Effector memory CD4-positive, alpha-beta T cell (primary cell): ENCODE results near the gene MBTPS1.

Experiments
- DNase-seq, 3 donors: peaks; one replicate each; pipeline ENCODE4 v3.0.0-alpha.2; 2020
- H3K27ac ChIP-seq: 2 replicates; pipeline ENCODE4 v1.7.0; 2013; ENCODE audit warnings: mild to moderate bottlenecking, low read length, moderate library complexity; ENCODE audit not compliant: insufficient read depth, poor library complexity, severe bottlenecking
- H3K27me3 ChIP-seq: replicated peaks from 2 replicates; pipeline ENCODE4 v1.7.0; 2013; ENCODE audit warnings: mild to moderate bottlenecking, low read length; ENCODE audit not compliant: insufficient read depth, control insufficient read depth, poor library complexity, severe bottlenecking
- H3K36me3 ChIP-seq: 2 replicates; pipeline ENCODE4 v1.7.0; 2013; ENCODE audit warnings: mild to moderate bottlenecking, low read length, moderate library complexity; ENCODE audit not compliant: control insufficient read depth, insufficient read depth
- H3K4me1 ChIP-seq: 2 replicates; pipeline ENCODE4 v1.7.0; 2013; ENCODE audit warnings: low read length, mild to moderate bottlenecking; ENCODE audit not compliant: control insufficient read depth, insufficient read depth, poor library complexity, severe bottlenecking
- H3K4me3 ChIP-seq: 2 replicates; pipeline ENCODE4 v1.7.0; 2013; ENCODE audit warnings: low read length, low read depth, mild to moderate bottlenecking; ENCODE audit not compliant: insufficient read depth, poor library complexity, severe bottlenecking
- H3K9me3 ChIP-seq: 2 replicates; pipeline ENCODE4 v1.7.0; 2013; ENCODE audit warnings: mild to moderate bottlenecking, low read length, moderate library complexity; ENCODE audit not compliant: control insufficient read depth

MBTPS1 gene

DNA sequence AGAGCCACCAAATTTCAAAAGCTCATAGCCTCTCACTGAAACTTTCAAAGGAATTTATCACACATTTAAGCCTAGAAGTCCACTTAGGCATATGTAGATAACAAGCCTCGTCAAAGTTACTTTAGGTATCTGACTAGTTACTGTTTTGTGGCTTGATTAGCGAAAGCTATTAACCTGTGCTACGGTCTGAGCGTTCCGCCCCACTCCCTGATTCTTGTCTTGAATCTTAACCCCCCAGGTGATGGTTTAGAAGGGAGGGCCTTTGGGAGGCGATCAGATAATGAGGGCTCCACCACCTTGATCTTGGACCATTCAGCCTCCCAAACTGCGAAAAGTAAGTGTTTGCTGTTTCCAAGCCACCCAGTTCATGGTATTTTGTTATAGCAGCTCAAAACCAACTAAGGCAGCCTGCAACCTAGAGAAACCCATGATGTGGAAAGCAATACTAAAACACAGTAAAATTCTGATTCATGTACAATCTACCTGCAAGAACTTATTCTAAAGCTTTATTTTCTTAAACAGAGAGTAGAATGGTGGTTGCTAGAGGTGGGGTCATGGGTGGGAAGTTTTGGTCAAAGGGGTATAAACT, 21.1 kb upstream of the MBTPS1 start:
- no peak for DNase-seq
- no peaks in the 10 kb centered on the region for H3K36me3 ChIP-seq
- H3K27me3 ChIP-seq: no peaks in the 10 kb centered on the region
- no peak overlapping the region for H3K4me3 ChIP-seq
- H3K9me3 ChIP-seq: no peaks in the 10 kb centered on the region
- no peak overlapping the region for H3K27ac ChIP-seq
- no peaks in the 10 kb centered on the region for H3K4me1 ChIP-seq

DNA sequence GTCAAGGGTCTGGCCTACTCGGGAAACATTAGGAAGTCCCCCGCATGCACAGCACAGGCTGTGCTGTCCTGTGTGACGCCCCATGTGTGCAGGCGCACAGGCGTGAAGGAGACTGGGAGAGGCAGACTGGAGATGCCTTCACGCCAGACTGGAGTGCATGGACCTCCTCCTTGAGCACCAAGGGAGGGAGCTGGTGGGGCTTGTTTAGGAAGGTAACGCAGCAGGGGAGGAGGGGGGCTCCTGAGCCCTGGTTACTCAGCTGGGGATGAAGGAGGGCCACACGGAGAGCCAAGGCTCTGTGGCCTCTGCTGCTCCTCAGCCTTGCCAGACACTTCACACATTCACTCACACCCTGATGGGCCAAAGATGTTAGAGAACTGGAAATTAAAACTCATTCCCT, 20.5 kb upstream of the MBTPS1 start:
- Histone ChIP-seq H3K4me3 (no peak overlapping the region), H3K36me3 (no peaks in the 10 kb centered on the region), H3K27me3 (no peaks in the 10 kb centered on the region), H3K9me3 (no peaks in the 10 kb centered on the region), H3K4me1 (no peaks in the 10 kb centered on the region), H3K27ac (no peak overlapping the region)
- no peak for DNase-seq

DNA sequence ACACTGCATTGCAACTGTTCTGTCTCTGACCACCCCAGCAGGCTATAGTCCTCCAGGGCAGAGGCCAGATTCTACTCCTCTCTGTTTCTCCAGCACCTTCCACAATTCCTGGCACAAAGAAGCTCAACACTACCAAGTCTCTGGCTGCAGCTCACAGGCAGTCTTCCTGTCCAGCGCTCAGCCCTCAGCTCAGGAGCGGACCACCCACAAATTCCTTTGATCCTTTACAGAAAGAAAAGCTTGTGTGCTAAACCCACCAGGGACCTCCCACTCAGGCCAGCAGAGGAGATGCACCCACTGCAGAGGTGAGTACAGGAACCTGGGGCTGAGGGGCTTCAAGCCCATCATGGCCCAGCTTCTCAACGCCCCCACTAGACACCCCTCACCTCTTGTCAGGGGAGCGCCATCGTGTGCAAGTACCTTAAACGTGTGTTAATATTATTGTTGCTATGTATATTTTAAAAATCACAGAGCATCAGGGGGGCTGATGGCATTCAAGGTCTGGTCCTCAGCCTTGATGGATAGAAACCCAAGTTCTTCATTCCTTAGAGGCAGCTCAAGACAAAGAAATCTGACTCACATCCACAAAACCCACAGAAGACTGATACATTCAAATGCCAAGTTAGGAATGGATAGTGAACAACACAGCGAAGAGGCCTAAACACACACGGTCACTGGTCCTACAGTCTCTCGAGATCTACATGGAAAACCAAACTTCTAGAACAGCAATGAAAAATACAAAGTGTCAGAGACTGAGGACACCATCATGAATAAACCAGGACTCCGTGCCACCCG, 19.8 kb upstream of the MBTPS1 start:
- no peaks in the 10 kb centered on the region for H3K4me1 ChIP-seq
- H3K4me3 ChIP-seq: no peak overlapping the region
- H3K27ac ChIP-seq: no peak overlapping the region
- H3K36me3 ChIP-seq: no peaks in the 10 kb centered on the region
- no peaks in the 10 kb centered on the region for H3K27me3 ChIP-seq
- no peaks in the 10 kb centered on the region for H3K9me3 ChIP-seq
- DNase-seq: no peak

DNA sequence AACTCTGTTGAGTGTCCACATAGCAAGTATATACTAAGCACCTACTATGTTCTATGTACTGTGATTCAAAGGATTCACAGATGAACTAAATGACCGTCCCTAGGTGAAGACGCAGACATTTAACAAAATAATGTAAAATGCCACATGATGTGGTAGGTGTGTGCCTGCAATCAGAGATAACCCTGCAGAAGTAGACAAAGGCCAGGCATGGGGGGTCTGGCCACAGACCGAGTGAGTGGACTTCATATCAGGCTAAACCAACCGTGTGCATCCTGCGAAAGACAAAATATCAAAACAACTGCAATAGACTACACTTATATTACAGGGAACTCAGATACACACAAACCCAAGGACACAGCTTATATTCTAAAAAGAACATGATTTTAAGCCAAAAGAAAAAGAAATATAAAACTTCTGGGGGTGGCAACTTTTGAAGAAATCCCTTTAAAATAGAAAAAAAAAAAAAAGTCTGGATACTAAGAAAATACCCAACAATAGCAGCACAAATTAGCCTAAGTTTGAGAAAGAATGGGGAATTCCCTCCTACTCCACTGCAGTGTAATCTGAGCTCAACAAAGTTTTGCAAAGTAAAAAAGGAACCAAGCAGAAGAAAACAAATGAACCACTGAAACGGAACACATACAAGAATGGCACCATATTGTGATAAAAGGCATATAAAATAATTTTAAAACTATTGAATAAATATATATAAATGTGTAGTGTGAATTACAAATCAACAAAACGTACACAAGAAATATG, 16.0 kb upstream of the MBTPS1 start:
- Histone ChIP-seq H3K36me3 (peaks cover 16% of the 10 kb centered on the region), H3K4me3 (no peak overlapping the region), H3K4me1 (no peaks in the 10 kb centered on the region), H3K9me3 (no peaks in the 10 kb centered on the region), H3K27ac (no peak overlapping the region), H3K27me3 (no peaks in the 10 kb centered on the region)
- DNase-seq: no peak

DNA sequence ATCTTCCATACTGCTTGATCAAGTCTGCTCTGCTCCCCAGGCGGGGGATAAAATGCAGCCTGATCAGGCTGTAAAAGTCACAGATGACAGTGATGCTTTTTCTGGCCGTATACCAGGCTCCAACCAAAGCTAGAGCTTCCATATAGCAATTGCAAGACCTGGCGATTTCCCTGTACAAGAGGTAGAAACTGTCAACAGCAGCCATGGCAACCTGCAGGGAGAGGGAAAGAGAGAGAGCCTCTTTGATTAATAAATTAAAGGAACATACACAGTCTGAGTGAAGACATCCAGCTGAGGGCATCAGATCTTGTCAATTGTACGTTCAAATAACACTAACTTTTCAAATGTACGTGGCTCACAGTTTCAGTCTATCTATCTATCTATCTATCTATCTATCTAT, 14.4 kb upstream of the MBTPS1 start:
- Histone ChIP-seq H3K27ac (no peak overlapping the region), H3K27me3 (no peaks in the 10 kb centered on the region), H3K4me1 (no peaks in the 10 kb centered on the region), H3K4me3 (no peak overlapping the region), H3K9me3 (no peaks in the 10 kb centered on the region), H3K36me3 (peaks cover 16% of the 10 kb centered on the region)
- DNase-seq: no peak

GRCh38 chr16:84124257-84125073, 7.7 kb upstream of the MBTPS1 start:
- Histone ChIP-seq H3K4me3 (no peak overlapping the region), H3K36me3 (peaks cover 3% of the 10 kb centered on the region), H3K9me3 (no peaks in the 10 kb centered on the region), H3K27me3 (no peaks in the 10 kb centered on the region), H3K4me1 (no peaks in the 10 kb centered on the region), H3K27ac (no peak overlapping the region)
- no peak for DNase-seq

GRCh38 chr16:84121007-84121406, 4.3 kb upstream of the MBTPS1 start:
- Histone ChIP-seq H3K27me3 (no peaks in the 10 kb centered on the region), H3K36me3 (no peaks in the 10 kb centered on the region), H3K9me3 (no peaks in the 10 kb centered on the region), H3K4me1 (no peaks in the 10 kb centered on the region), H3K27ac (no peak overlapping the region), H3K4me3 (no peak overlapping the region)
- DNase-seq: no peak

DNA sequence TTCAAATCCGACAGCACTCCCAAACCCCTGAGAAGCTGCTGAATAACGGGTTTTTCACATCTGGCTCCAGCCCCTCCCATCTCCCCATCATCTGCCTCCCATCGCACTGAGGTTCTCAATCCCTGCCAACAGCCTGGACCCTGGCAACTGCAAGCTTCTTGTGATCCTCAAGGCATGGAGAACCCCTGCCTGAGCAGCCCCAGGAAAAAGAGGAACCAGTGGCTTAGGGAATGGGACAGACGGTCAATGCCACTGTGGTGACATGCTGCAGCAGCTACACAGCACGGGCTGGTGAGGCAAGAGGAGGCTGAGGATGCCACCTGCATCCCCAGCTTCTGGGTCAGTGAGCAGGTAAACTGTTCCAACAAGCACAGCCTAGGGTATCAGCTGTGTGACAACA, 3.3 kb upstream of the MBTPS1 start:
- no peak overlapping the region for H3K4me3 ChIP-seq
- H3K9me3 ChIP-seq: no peaks in the 10 kb centered on the region
- H3K27me3 ChIP-seq: no peaks in the 10 kb centered on the region
- no peaks in the 10 kb centered on the region for H3K36me3 ChIP-seq
- no peaks in the 10 kb centered on the region for H3K4me1 ChIP-seq
- H3K27ac ChIP-seq: no peak overlapping the region
- no peak for DNase-seq

GRCh38 chr16:84119368-84119767, 2.6 kb upstream of the MBTPS1 start:
- Histone ChIP-seq H3K4me3 (no peak overlapping the region), H3K27me3 (no peaks in the 10 kb centered on the region), H3K4me1 (no peaks in the 10 kb centered on the region), H3K27ac (no peak overlapping the region), H3K36me3 (no peaks in the 10 kb centered on the region), H3K9me3 (no peaks in the 10 kb centered on the region)
- DNase-seq: no peak
